Neuronal stem cell (in vitro differentiated cells): Measurements from ENCODE around the gene POU5F1.

Experiments used
- DNase-seq: peaks from one replicate; pipeline ENCODE4 v3.0.0-alpha.2; 2013; ENCODE audit warnings: low spot score
- H2AFZ ChIP-seq: one replicate; pipeline ENCODE4 v1.6.1; 2013; ENCODE audit warnings: mild to moderate bottlenecking, low read length, inconsistent platforms
- H2AK5ac ChIP-seq: 2 replicates; pipeline ENCODE4 v1.6.1; 2013; ENCODE audit warnings: low read depth, mild to moderate bottlenecking, inconsistent platforms, low read length, moderate library complexity, mixed read lengths
- H2BK120ac ChIP-seq: 2 replicates; pipeline ENCODE4 v1.6.1; 2013; ENCODE audit warnings: low read depth, mild to moderate bottlenecking, inconsistent platforms, low read length, moderate library complexity, mixed read lengths
- H2BK12ac ChIP-seq: one replicate; pipeline ENCODE4 v1.6.1; 2013; ENCODE audit warnings: low read length, inconsistent platforms
- H2BK15ac ChIP-seq: 2 replicates; pipeline ENCODE4 v1.6.1; 2013; ENCODE audit warnings: mild to moderate bottlenecking, low read length, inconsistent platforms, mixed read lengths
- H2BK5ac ChIP-seq: one replicate; pipeline ENCODE4 v1.6.1; 2013; ENCODE audit warnings: inconsistent platforms, mild to moderate bottlenecking, low read length, moderate library complexity
- H3K14ac ChIP-seq: one replicate; pipeline ENCODE4 v1.6.1; 2013; ENCODE audit warnings: low read length, inconsistent platforms
- H3K18ac ChIP-seq: 2 replicates; pipeline ENCODE4 v1.6.1; 2013; ENCODE audit warnings: low read length, inconsistent platforms
- H3K23ac ChIP-seq: 2 replicates; pipeline ENCODE4 v1.6.1; 2013; ENCODE audit warnings: low read depth, mild to moderate bottlenecking, mixed read lengths, low read length, inconsistent platforms; ENCODE audit not compliant: poor library complexity
- H3K27ac ChIP-seq: replicated peaks from 3 replicates; pipeline ENCODE4 v1.5.1; 2013; ENCODE audit warnings: low read length, inconsistent platforms
- H3K27me3 ChIP-seq, 3 experiments: 2 replicates each; pipeline ENCODE4 v1.6.1; 2013; ENCODE audit warnings: low read length in 3 of 3, mild to moderate bottlenecking in 2 of 3, inconsistent platforms in 1 of 3, low read depth in 1 of 3, mixed read lengths in 1 of 3, moderate library complexity in 1 of 3; ENCODE audit not compliant: control insufficient read depth in 3 of 3, insufficient read depth in 3 of 3
- H3K36me3 ChIP-seq, 2 donors: replicated peaks in 1 of 2; 2 replicates each; pipeline ENCODE4 v1.6.1; 2013; ENCODE audit warnings: low read length in 2 of 2; ENCODE audit not compliant: control insufficient read depth in 2 of 2, insufficient read depth in 2 of 2
- H3K4ac ChIP-seq: 2 replicates; pipeline ENCODE4 v1.6.1; 2013; ENCODE audit warnings: inconsistent platforms, mild to moderate bottlenecking, low read length, moderate library complexity
- H3K4me1 ChIP-seq, 2 donors: 1 replicate in 1 of 2; 2 replicates in 1 of 2; pipeline ENCODE4 v1.6.1; 2013; ENCODE audit warnings: low read length in 2 of 2, low read depth in 1 of 2; ENCODE audit not compliant: control insufficient read depth in 2 of 2, insufficient read depth in 1 of 2
- H3K4me2 ChIP-seq: one replicate; pipeline ENCODE4 v1.6.1; 2013; ENCODE audit warnings: mild to moderate bottlenecking, low read length, inconsistent platforms; ENCODE audit not compliant: insufficient read depth, poor library complexity, severe bottlenecking
- H3K4me3 ChIP-seq, 2 donors: 2 replicates each; pipeline ENCODE4 v1.5.1; 2013; ENCODE audit warnings: low read length in 2 of 2, mild to moderate bottlenecking in 2 of 2, inconsistent platforms in 1 of 2, moderate library complexity in 1 of 2
- H3K79me1 ChIP-seq: one replicate; pipeline ENCODE4 v1.6.1; 2013; ENCODE audit warnings: low read depth, mild to moderate bottlenecking, inconsistent platforms, low read length, moderate library complexity
- H3K9ac ChIP-seq: one replicate; pipeline ENCODE4 v1.6.1; 2013; ENCODE audit warnings: mild to moderate bottlenecking, low read depth, low read length, inconsistent platforms; ENCODE audit not compliant: poor library complexity
- H3K9me3 ChIP-seq, 2 donors: replicated peaks in 1 of 2; 2 replicates each; pipeline versions ENCODE3 to v1.6.1; 2013; ENCODE audit warnings: low read length in 2 of 2, mild to moderate bottlenecking in 2 of 2, inconsistent platforms in 1 of 2, low read depth in 1 of 2, mixed read lengths in 1 of 2, moderate library complexity in 1 of 2; ENCODE audit not compliant: control insufficient read depth in 2 of 2, insufficient read depth in 1 of 2
- H4K8ac ChIP-seq: one replicate; pipeline ENCODE4 v1.6.1; 2013; ENCODE audit warnings: low read depth, mild to moderate bottlenecking, inconsistent platforms, low read length, moderate library complexity
- H4K91ac ChIP-seq: one replicate; pipeline ENCODE4 v1.6.1; 2013; ENCODE audit warnings: low read length, low read depth, mild to moderate bottlenecking, inconsistent platforms; ENCODE audit not compliant: poor library complexity
- WGBS, 2 donors: extraction: QIAGEN DNeasy Blood & Tissue Kit; methylation state at CpG; one replicate each; pipeline ENCODE4 v1.1.7; 2013; ENCODE audit warnings: missing lambda C conversion rate in 2 of 2, mixed read lengths in 1 of 2; ENCODE audit not compliant: insufficient read length in 2 of 2, insufficient replicate concordance in 1 of 2; ENCODE audit errors: extremely low coverage in 2 of 2; 5-methylcytosine and 5-hydroxymethylcytosine counted together

Gene POU5F1

DNA sequence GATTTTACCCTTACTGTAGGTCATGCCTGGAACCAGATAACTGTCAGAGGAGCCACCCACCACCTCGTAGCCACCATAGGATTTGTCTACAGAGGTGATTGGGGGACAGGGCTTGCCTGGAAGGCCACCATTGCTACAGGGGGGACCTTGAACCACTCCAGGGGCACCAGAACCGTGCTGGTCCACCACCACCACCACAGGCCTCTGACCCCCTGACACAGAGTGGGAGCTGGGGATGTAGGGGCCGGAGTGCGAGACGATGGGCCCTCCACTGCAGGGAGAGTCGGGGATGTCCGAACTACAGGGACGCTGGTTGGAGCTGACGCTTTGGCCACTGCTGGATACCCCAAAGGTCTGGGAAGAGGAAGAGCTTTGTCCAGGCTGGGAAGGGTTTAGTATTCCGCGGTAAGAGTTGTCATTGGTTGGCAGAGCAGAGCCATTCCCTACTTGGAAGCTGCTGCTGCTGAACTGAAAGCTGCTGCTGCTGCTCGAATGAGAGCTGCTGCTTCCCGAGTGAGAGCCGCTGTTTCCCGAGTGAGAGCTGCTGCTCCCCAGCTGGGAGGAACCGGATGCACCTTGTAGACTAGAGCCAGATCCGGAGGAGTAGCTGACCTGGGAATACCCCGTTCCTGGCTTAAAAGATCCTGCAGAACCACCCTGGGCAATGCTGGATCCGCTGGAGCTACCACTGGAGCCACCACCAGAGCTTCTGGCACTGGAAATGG, 53.7 kb downstream of the POU5F1 start:
- Histone ChIP-seq H3K4me1 (peaks cover 0 to 9% of the 10 kb centered on the region in 2 donors), H3K18ac (peak overlapping the region; percentile 15), H3K36me3 (no peaks in the 10 kb centered on the region), H3K23ac (no peak overlapping the region), H3K79me1 (no peaks in the 10 kb centered on the region), H3K14ac (no peak overlapping the region), H2BK12ac (no peak overlapping the region), H3K27me3 (peaks cover 0 to 38% (median 0%) of the 10 kb centered on the region in 3 experiments), H4K8ac (no peak overlapping the region), H2BK5ac (no peak overlapping the region), H2BK15ac (no peak overlapping the region), H2BK120ac (no peak overlapping the region), H3K4ac (no peak overlapping the region), H4K91ac (no peak overlapping the region), H2AFZ (no peak overlapping the region), H3K4me3 (no peak overlapping the region), H3K4me2 (no peak overlapping the region), H3K9me3 (no peaks in the 10 kb centered on the region), H3K9ac (no peak overlapping the region), H2AK5ac (no peak overlapping the region), H3K27ac (no peak overlapping the region)
- no peak for DNase-seq
- WGBS, 2 donors = no CpG with 5 or more reads among the region's 19 CpGs

DNA sequence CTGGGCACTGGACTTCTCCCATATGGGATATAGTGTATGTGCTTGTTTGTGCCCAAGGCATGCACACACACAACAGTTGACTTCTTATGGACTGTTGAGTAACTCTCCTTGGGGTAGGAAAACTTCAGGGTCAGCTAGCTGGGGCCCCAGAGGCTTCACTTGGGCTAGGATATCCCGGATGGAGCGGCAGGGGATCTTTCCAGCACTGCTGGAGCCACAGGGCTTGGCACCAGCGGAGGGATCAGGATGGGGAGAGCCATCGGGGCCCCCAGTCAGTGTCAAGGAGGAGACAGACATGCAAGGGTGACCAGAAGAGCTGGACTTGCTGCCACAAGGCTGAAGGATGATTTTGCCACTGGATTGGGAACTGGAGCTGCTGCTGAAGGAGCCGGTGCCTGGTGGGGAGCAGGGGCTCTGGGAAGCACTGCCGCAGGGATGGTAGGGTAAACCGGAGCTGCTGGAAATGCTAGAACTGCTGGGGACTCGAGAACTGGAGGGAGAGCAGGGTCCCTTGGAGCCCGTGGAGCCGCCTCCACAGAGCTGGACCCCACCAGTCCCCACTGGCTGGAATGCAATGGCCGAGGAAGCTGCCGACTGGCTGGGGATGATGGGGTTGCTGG, 54.4 kb downstream of the POU5F1 start:
- no peak for DNase-seq
- Histone ChIP-seq H3K4me2 (no peak overlapping the region), H3K9me3 (no peaks in the 10 kb centered on the region), H4K8ac (no peak overlapping the region), H3K27me3 (peaks cover 0 to 44% (median 0%) of the 10 kb centered on the region in 3 experiments), H2BK5ac (no peak overlapping the region), H2BK15ac (no peak overlapping the region), H2BK12ac (no peak overlapping the region), H3K4me3 (no peak overlapping the region), H2AFZ (no peak overlapping the region), H4K91ac (no peak overlapping the region), H3K4me1 (peaks cover 0 to 10% of the 10 kb centered on the region in 2 donors), H3K14ac (no peak overlapping the region), H3K18ac (peak overlapping the region; percentile 11), H3K27ac (no peak overlapping the region), H3K23ac (peak overlapping the region; percentile 27), H2BK120ac (no peak overlapping the region), H3K36me3 (no peaks in the 10 kb centered on the region), H3K79me1 (no peaks in the 10 kb centered on the region), H2AK5ac (no peak overlapping the region), H3K9ac (no peak overlapping the region), H3K4ac (no peak overlapping the region)
- WGBS, 2 donors = no CpG with 5 or more reads among the region's 12 CpGs

DNA sequence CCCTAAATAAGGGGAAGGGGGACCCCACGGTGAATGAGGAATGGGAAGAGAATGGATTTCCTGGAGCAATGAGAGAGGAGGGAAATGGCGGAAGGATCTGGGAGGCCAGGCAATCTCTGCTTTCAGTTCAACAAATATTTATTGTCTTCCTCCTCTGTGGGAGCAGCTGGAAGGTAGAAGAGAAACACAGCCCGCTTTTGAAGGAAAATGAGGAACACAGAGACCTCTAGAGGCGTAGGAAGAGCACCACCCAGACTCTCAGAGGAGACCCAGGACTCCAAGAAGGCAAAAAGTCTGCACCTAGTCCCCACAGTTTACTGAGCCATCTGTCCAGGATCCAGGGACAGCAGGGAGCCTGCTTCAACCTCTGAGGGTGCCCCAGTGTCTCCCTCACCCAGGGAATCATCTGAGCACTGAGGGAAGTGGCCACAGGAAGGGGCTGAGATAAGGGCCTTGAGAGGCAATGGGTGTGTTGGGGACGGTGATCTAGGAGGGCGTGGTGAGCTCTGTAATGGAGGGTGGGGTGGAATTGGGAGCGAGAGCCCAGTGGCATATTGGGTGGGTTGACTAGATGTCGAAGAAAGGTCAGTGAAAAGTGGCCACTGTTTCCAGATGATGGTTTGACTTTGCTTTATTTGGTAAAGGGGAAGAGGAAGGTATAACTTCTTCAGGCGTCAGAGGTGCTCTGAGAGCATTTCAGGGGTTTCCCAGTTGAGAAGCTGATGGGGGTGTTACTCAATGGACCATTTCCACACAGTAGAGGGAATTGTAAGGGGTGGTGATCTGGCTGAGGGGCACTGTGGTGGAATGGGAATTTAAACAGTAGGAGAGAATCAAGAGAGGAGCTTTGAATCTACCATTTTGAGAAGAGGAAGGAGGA, 55.3 kb downstream of the POU5F1 start:
- Histone ChIP-seq H3K4me1 (peaks cover 0 to 15% of the 10 kb centered on the region in 2 donors), H3K18ac (no peak overlapping the region), H3K27ac (no peak overlapping the region), H2BK15ac (no peak overlapping the region), H3K4me2 (no peak overlapping the region), H3K23ac (no peak overlapping the region), H3K9me3 (peaks cover 0 to 2% of the 10 kb centered on the region in 2 donors), H3K27me3 (peaks cover 0 to 50% (median 0%) of the 10 kb centered on the region in 3 experiments), H3K79me1 (no peaks in the 10 kb centered on the region), H2BK5ac (no peak overlapping the region), H2BK120ac (no peak overlapping the region), H3K36me3 (no peaks in the 10 kb centered on the region), H2BK12ac (no peak overlapping the region), H3K4me3 (peak overlapping the region in 1 of 2 donors; percentile 58), H4K91ac (peak overlapping the region; percentile 49), H3K14ac (no peak overlapping the region), H2AK5ac (no peak overlapping the region), H3K4ac (no peak overlapping the region), H4K8ac (no peak overlapping the region), H2AFZ (peak overlapping the region; percentile 18), H3K9ac (peak overlapping the region; percentile 15)
- no peak for DNase-seq
- WGBS, 2 donors = no CpG with 5 or more reads among the region's 9 CpGs

DNA sequence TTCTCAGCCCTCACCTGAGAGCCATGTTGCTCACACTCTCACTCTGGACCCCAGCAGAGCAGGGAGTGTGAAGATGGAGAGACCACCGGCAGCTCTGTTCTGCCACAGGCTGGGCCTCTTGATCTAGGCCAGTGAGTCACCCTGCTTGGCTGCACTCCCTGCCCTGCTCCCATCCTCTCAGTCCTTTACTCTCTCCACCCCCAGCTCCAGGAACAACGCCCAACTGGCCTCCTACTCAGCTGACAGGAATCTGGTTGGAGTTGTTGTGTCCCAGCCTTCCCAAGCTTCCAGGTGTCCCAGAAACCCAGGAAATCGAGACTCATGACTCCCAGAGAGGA, 56.0 kb downstream of the POU5F1 start, which contains the start of gene PSORS1C1:
Gene PSORS1C1 (plus strand): TSS at position 260 of the 338 bp plus-strand sequence. CDS start 14,833 bp downstream, outside the sequence.
- no peaks in the 10 kb centered on the region for H3K79me1 ChIP-seq
- H2BK12ac ChIP-seq = no peak within 1 kb of the TSS
- no peak for DNase-seq
- peak within 1 kb of the TSS; percentile 18 for H2AFZ ChIP-seq
- no peak within 1 kb of the TSS for H2BK120ac ChIP-seq
- H3K4me1 ChIP-seq = peaks cover 0 to 15% of the 10 kb centered on the region in 2 donors
- peak within 1 kb of the TSS; percentile 15 for H3K9ac ChIP-seq
- no peaks in the 10 kb centered on the region for H3K36me3 ChIP-seq
- no peak within 1 kb of the TSS for H3K27ac ChIP-seq
- H3K9me3 ChIP-seq = peaks cover 0 to 2% of the 10 kb centered on the region in 2 donors
- peak within 1 kb of the TSS; percentile 61 for H3K18ac ChIP-seq
- no peak within 1 kb of the TSS for H4K8ac ChIP-seq
- H3K4me3 ChIP-seq = peak within 1 kb of the TSS in 1 of 2 donors; percentile 58
- H2BK15ac ChIP-seq = no peak within 1 kb of the TSS
- H3K14ac ChIP-seq = no peak within 1 kb of the TSS
- peaks cover 0 to 55% (median 0%) of the 10 kb centered on the region in 3 experiments for H3K27me3 ChIP-seq
- no peak within 1 kb of the TSS for H3K23ac ChIP-seq
- H2BK5ac ChIP-seq = no peak within 1 kb of the TSS
- no peak within 1 kb of the TSS for H2AK5ac ChIP-seq
- H3K4ac ChIP-seq = no peak within 1 kb of the TSS
- no CpG with 5 or more reads among the region's 3 CpGs for WGBS, 2 donors
- no peak within 1 kb of the TSS for H3K4me2 ChIP-seq
- H4K91ac ChIP-seq = peak within 1 kb of the TSS; percentile 49
